Immature natural killer cell (primary cell): ENCODE data around the gene GAL3ST2. TPM values are rescaled to one million over a fixed set of nuclear protein-coding genes. Genes with fewer than 3 reads are reported as not detected.
A peak's percentile ranks its signal among the peaks of the same experiment; 100 is the strongest.
"Not testable (repeated sequence)": the region's sequence is repeated elsewhere in the genome, so short reads cannot be mapped to it uniquely, and the experiment has no call there.

Source experiments
- DNase-seq, 3 donors: peaks; one replicate each; pipeline ENCODE4 v3.0.0; 2022; ENCODE audit warnings: mixed read lengths in 1 of 3
- H3K27ac Mint-ChIP-seq, 6 donors: one replicate each; pipeline ENCODE4 v1.8.0; 2020; ENCODE audit warnings: mixed read lengths in 6 of 6, mild to moderate bottlenecking in 5 of 6, inconsistent platforms in 4 of 6, moderate library complexity in 3 of 6
- H3K27me3 Mint-ChIP-seq, 3 donors: one replicate each; pipeline ENCODE4 v1.8.0; 2020 to 2021; ENCODE audit warnings: low read depth in 3 of 3, mild to moderate bottlenecking in 3 of 3, mixed read lengths in 3 of 3, moderate library complexity in 3 of 3, inconsistent platforms in 1 of 3
- H3K36me3 Mint-ChIP-seq, 3 donors: one replicate each; pipeline ENCODE4 v1.8.0; 2020; ENCODE audit warnings: mixed read lengths in 3 of 3, inconsistent platforms in 2 of 3, mild to moderate bottlenecking in 2 of 3
- H3K4me1 Mint-ChIP-seq, 2 donors: one replicate each; pipeline ENCODE4 v1.8.0; 2020; ENCODE audit warnings: inconsistent platforms in 2 of 2, mild to moderate bottlenecking in 2 of 2, mixed read lengths in 2 of 2, moderate library complexity in 1 of 2
- H3K4me3 Mint-ChIP-seq, 5 donors: one replicate each; pipeline ENCODE4 v1.8.0; 2020; ENCODE audit warnings: mild to moderate bottlenecking in 5 of 5, mixed read lengths in 5 of 5, inconsistent platforms in 3 of 5, moderate library complexity in 3 of 5
- H3K9me3 Mint-ChIP-seq, 6 donors: one replicate each; pipeline ENCODE4 v1.8.0; 2020; ENCODE audit warnings: mild to moderate bottlenecking in 6 of 6, mixed read lengths in 6 of 6, inconsistent platforms in 4 of 6, moderate library complexity in 3 of 6
- polyA plus RNA-seq, 3 donors: library from polyadenylated mRNA; unstranded; fragments of 300-500 nt; fragmentation: Illumina TruSeq; gene quantifications; one replicate each; pipeline ENCODE4 v1.2.3, GENCODE V29; 2021

Gene GAL3ST2
- polyA plus RNA-seq, 3 donors from 2014 or later: not detected

- Mint-ChIP-seq H3K27ac (no peak overlapping the region), H3K36me3 (peaks cover 11 to 34% (median 18%) of the 10 kb centered on the region in 3 donors), H3K9me3 (no peaks in the 10 kb centered on the region), H3K4me3 (no peak overlapping the region), H3K27me3 (peaks cover 0 to 5% (median 1%) of the 10 kb centered on the region in 3 donors), H3K4me1 (no peaks in the 10 kb centered on the region)
- DNase-seq: no peak
These were observed 23.8 kb upstream of the GAL3ST2 start for GRCh38 chr2:241752689-241753276.

GRCh38 chr2:241753493-241753892 lies 23.1 kb upstream of the GAL3ST2 start:
- H3K27ac Mint-ChIP-seq: no peak overlapping the region

GRCh38 chr2:241754042-241754441 lies 22.6 kb upstream of the GAL3ST2 start:
- H3K27ac Mint-ChIP-seq: no peak overlapping the region
- no peak overlapping the region for H3K4me3 Mint-ChIP-seq
- H3K9me3 Mint-ChIP-seq: no peaks in the 10 kb centered on the region
- no peak for DNase-seq
- peaks cover 20 to 43% (median 27%) of the 10 kb centered on the region in 3 donors for H3K36me3 Mint-ChIP-seq
- peaks cover 1 to 9% (median 8%) of the 10 kb centered on the region in 3 donors for H3K27me3 Mint-ChIP-seq
- H3K4me1 Mint-ChIP-seq: peaks cover 0 to 1% of the 10 kb centered on the region in 2 donors

More at GRCh38 chr2:241753493-241753892, 23.1 kb upstream of the GAL3ST2 start:
- Mint-ChIP-seq H3K9me3 (no peaks in the 10 kb centered on the region), H3K4me3 (no peak overlapping the region), H3K4me1 (no peaks in the 10 kb centered on the region), H3K36me3 (peaks cover 15 to 41% (median 23%) of the 10 kb centered on the region in 3 donors), H3K27me3 (peaks cover 1 to 5% (median 3%) of the 10 kb centered on the region in 3 donors)
- no peak for DNase-seq

DNA sequence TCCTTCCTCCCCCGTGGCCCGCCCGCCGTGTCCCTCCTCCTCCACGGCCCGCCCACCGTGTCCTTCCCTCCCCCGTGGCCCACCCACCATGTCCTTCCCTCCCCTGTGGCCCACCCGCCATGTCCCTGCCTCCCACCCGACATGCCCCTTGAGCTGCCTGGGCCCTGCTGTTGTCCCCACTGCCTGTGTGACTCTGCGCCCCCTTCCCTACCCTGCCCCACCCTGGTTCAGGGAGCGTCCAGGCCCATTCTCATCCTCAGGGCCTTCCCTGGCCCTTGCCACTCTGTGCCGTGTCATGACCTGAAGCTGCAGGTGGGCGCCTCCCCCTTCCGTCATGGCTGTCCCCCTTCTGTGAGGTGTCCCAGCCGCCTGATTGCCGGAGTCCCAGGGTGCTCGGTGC lies 21.5 kb upstream of the GAL3ST2 start:
- Mint-ChIP-seq H3K9me3 (peaks cover 0 to 7% (median 0%) of the 10 kb centered on the region in 6 donors), H3K4me3 (no peak overlapping the region), H3K27me3 (peaks cover 8 to 16% (median 15%) of the 10 kb centered on the region in 3 donors)

GRCh38 chr2:241755777-241756176 lies 20.8 kb upstream of the GAL3ST2 start:
- Mint-ChIP-seq H3K4me1 (peaks cover 4 to 11% of the 10 kb centered on the region in 2 donors), H3K27me3 (peaks cover 11 to 20% (median 19%) of the 10 kb centered on the region in 3 donors), H3K36me3 (peaks cover 30 to 45% (median 33%) of the 10 kb centered on the region in 3 donors), H3K4me3 (no peak overlapping the region), H3K27ac (no peak overlapping the region), H3K9me3 (peaks cover 0 to 10% (median 0%) of the 10 kb centered on the region in 6 donors)
- no peak for DNase-seq

More for the DNA sequence above, 21.5 kb upstream of the GAL3ST2 start:
- Mint-ChIP-seq H3K27ac (no peak overlapping the region), H3K4me1 (peaks cover 2 to 9% of the 10 kb centered on the region in 2 donors), H3K36me3 (peaks cover 27 to 43% (median 31%) of the 10 kb centered on the region in 3 donors)
- DNase-seq: no peak

GRCh38 chr2:241759067-241759807 lies 17.4 kb upstream of the GAL3ST2 start:
- H3K27ac Mint-ChIP-seq: peak overlapping the region in 5 of 6 donors; percentile 57 to 75 (median 71)
- H3K9me3 Mint-ChIP-seq: peaks cover 0 to 13% (median 2%) of the 10 kb centered on the region in 6 donors
- peaks cover 33 to 38% of the 10 kb centered on the region in 2 donors for H3K4me1 Mint-ChIP-seq
- peaks cover 40 to 47% (median 42%) of the 10 kb centered on the region in 3 donors for H3K27me3 Mint-ChIP-seq
- peaks cover 25 to 39% (median 29%) of the 10 kb centered on the region in 3 donors for H3K36me3 Mint-ChIP-seq
- H3K4me3 Mint-ChIP-seq: peak overlapping the region in 2 of 5 donors; percentile 2 to 5
- DNase-seq: no peak

- H3K4me3 Mint-ChIP-seq, DNase-seq: not testable (repeated sequence)
- H3K27ac Mint-ChIP-seq: peak overlapping the region in 4 of 6 donors; percentile 57 to 75 (median 68)
- H3K27me3 Mint-ChIP-seq: peaks cover 43 to 48% (median 47%) of the 10 kb centered on the region in 3 donors
- peaks cover 25 to 38% (median 31%) of the 10 kb centered on the region in 3 donors for H3K36me3 Mint-ChIP-seq
- H3K4me1 Mint-ChIP-seq: peaks cover 38 to 44% of the 10 kb centered on the region in 2 donors
- peaks cover 0 to 13% (median 2%) of the 10 kb centered on the region in 6 donors for H3K9me3 Mint-ChIP-seq
These were observed 16.7 kb upstream of the GAL3ST2 start for GRCh38 chr2:241759893-241760292.

GRCh38 chr2:241760301-241760771 lies 16.3 kb upstream of the GAL3ST2 start:
- DNase-seq: no peak
- Mint-ChIP-seq H3K36me3 (peaks cover 25 to 38% (median 31%) of the 10 kb centered on the region in 3 donors), H3K27me3 (peaks cover 43 to 48% (median 47%) of the 10 kb centered on the region in 3 donors), H3K4me1 (peaks cover 38 to 44% of the 10 kb centered on the region in 2 donors), H3K4me3 (peak overlapping the region in 1 of 5 donors; percentile 13), H3K27ac (peak overlapping the region in 3 of 6 donors; percentile 80 to 92 (median 86)), H3K9me3 (peaks cover 0 to 13% (median 2%) of the 10 kb centered on the region in 6 donors)

DNA sequence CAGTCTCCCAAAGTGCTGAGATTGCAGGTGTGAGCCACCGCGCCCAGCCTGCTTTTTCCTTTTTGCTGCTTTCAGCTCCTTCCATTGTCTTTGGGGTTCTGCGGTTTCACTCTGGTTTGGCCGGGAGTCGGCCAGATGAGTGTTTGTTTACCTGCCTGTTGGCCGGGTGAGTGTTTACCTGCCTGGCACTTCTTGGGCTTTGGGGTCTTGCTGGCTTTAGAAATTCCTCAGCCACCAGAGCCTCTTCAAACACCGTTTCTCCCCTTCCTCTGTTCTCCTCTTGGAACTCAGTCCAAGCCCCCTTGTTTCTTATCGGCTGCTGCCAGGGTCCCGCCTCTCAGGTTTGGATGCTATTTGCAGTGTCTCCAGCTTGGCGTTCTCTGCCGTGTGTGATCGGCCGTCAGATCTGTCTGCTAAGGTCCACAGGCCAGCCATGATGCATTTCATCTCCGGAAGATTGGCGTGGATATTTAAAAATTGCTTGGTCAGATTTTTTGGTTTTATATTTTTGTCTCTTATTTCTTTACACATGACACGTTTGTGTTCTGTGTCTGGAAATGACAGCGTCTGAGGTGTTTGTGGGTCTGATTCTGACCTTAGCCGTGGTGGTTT lies 14.2 kb upstream of the GAL3ST2 start:
- peak overlapping the region; percentile 84 to 93 (median 87) for H3K4me3 Mint-ChIP-seq
- no peak for DNase-seq
- peaks cover 38 to 44% of the 10 kb centered on the region in 2 donors for H3K4me1 Mint-ChIP-seq
- peaks cover 21 to 31% (median 25%) of the 10 kb centered on the region in 3 donors for H3K36me3 Mint-ChIP-seq
- peaks cover 0 to 13% (median 2%) of the 10 kb centered on the region in 6 donors for H3K9me3 Mint-ChIP-seq
- peak overlapping the region; percentile 97 to 100 (median 99) for H3K27ac Mint-ChIP-seq
- peaks cover 42 to 48% (median 43%) of the 10 kb centered on the region in 3 donors for H3K27me3 Mint-ChIP-seq

DNA sequence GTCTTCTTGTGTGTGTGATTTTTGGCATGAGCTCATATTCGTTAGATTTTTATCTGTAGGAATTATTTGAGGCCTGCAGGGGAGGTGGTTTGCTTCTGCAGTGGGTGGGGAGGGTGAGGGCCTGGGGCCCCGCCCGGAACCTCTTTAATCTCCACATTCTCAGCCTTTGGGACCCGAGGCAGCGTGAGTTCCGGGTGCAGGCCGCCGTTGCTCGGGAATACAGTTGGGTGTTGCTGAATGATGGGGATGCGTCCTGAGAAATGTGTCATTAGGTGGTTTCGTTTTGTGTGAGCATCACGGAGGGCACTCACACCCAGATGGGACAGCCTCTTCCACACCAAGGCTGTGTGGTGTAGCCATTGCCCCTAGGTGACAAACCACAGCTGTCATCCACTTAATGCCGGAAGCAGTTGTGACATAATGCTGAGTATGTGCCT lies 13.7 kb upstream of the GAL3ST2 start:
- peak overlapping the region; percentile 97 to 100 (median 99) for H3K27ac Mint-ChIP-seq
- peak overlapping the region; percentile 84 to 93 (median 87) for H3K4me3 Mint-ChIP-seq
- peaks cover 0 to 13% (median 2%) of the 10 kb centered on the region in 6 donors for H3K9me3 Mint-ChIP-seq
- peaks cover 19 to 28% (median 23%) of the 10 kb centered on the region in 3 donors for H3K36me3 Mint-ChIP-seq
- H3K4me1 Mint-ChIP-seq: peaks cover 38 to 44% of the 10 kb centered on the region in 2 donors
- H3K27me3 Mint-ChIP-seq: peaks cover 42 to 47% (median 43%) of the 10 kb centered on the region in 3 donors
- DNase-seq: peak; percentile 96 to 97 (median 97)

GRCh38 chr2:241763551-241764274 lies 12.9 kb upstream of the GAL3ST2 start:
- H3K9me3 Mint-ChIP-seq: peaks cover 0 to 13% (median 2%) of the 10 kb centered on the region in 6 donors
- H3K36me3 Mint-ChIP-seq: peaks cover 15 to 20% (median 19%) of the 10 kb centered on the region in 3 donors
- DNase-seq: peak; percentile 83 to 87 (median 85)
- H3K4me1 Mint-ChIP-seq: peaks cover 40 to 44% of the 10 kb centered on the region in 2 donors
- H3K27ac Mint-ChIP-seq: peak overlapping the region; percentile 97 to 100 (median 99)
- H3K4me3 Mint-ChIP-seq: peak overlapping the region; percentile 84 to 93 (median 87)
- peaks cover 41 to 43% (median 43%) of the 10 kb centered on the region in 3 donors for H3K27me3 Mint-ChIP-seq
